Embryonic facial prominence (tissue), 1 donor: ENCODE measurements around the gene NKX1-2.

Experiments used
- DNase-seq: peaks from one replicate; pipeline ENCODE4 v3.0.0-alpha.2; 2016; ENCODE audit errors: extremely low spot score

Gene NKX1-2

DNA sequence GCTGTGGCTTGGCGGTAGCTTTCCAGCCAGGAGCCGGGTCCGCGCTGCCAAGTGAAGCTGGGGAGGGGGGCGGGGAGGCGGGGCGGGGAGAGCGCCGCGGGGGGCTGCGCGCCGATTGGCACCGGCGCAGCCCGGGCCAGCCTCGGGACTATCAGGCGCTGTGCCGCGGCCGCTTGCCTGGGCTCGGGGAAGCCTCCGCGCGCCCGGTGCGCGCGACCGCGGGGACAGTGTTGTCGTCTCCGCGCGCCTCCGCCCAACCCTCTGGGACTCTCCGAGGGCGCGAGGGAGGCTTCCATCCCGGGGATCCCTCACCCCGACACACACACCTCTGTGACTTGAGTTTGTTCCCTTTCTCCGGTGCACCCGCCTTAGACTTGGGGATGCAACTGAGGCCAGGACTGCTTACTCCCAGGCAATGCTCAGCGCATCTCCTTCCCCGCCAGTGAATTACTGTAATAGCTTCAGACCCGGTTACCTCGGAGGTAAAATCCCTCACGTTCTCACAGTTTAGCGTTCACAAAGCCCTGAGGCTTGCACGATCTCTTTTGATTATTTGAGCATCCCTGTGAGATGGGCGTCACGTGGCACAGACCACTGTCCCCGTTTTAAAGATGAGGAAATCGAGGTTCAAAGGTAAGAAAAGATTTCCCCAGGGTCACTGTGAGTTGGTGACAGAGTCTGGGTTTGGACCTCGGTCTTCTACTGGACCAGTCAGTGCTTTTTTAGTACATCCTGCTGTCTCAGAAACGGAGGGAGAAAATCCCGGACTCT, at the start of gene NKX1-2:
Gene NKX1-2 (minus strand): TSS at position 24 of the 771 bp plus-strand sequence. CDS start 92 bp downstream, outside the sequence.
- no peak for DNase-seq

DNA sequence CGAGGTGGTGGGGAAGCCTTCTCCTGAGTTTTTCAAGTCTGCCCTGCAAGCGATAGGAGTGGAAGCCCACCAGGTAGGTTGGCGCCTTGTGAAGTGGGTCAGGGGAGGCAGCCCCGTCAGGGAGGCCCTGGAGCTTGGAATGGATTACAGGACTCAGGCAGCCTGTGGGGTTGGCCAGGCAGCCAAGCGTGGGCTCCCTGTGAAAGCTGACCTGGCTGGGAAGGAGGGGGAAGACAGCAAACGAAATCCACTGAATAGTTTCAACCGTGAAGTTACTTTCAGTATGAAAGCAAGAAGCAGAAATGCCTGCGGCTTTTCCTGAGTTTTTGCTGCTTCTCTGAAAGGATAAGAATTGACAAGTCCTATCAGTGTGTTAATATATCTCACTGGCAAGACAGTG, 48.2 kb upstream of the NKX1-2 start:
- DNase-seq, result no peak

DNA sequence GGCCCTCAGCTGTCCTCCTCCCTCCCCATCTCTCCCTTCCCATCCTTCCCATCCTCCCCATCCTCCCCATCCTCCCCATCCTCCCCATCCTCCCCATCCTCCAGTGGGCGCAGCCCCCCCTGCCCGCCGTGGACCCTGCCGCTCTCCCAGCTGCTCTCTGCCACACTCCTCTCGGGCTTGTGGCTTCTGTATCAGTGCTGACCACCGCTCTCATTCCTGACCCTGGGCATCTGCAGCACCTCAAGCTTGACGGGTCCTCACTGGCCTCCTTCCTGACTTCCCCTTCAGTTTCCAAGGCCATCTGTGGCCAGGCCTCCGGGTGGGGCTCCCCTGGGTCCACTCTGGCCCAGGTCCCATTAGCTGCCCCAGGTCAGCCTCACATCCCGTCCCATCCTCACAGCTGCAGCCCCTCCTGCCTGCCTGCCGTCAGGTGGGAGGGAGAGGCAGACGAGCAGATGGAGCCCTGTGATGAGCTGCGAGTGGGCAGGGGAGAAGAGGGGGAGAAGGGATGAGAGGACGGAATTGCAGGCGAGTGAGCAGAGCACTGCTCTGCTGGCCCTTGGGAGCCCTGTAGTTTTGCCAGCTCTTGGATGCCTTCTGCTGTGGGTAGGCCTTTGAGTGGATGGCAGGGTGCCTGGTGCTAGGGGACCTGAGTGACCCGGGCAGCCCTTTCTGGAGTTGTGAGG, 47.5 kb upstream of the NKX1-2 start:
- DNase-seq, result no peak

DNA sequence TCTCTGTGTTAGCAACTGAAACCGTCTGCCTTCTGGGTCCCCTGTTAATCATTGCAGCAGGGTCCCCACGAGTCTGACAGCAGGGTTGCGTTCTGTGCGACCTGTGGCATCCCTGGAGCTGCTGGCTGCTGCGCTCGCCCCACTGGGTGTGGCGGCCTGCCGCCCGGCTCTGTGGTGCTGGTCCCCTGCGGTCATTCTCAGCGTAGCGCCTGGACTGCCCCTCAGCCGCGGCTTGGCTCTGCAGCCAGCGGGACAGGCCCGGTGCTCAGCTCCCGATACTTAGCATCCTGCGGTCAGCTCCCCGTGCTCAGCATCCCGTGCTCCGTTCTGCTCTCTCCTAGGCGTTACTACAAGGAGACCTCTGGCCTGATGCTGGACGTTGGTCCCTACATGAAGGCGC, 46.8 kb upstream of the NKX1-2 start:
- DNase-seq, result no peak

DNA sequence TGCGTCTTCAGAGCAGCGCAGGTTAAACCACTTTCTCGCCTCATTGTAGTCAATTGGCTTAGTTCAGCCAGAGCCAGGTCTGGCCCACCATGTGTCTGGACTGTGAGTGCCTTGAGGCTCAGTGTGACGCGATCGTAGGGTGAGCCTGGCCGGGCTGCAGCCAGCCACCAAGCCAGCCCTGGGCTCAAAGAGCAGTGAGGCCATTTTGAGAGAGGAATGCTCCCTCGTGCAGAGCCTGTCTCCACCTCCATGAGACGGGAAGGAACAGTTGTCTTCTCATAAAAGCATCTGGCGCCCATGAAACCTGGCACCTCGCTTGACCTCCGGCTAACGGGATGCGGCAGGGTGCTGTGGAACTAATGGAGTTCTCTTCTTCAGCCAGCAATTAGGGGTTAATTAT, 46.3 kb upstream of the NKX1-2 start:
- no peak for DNase-seq

DNA sequence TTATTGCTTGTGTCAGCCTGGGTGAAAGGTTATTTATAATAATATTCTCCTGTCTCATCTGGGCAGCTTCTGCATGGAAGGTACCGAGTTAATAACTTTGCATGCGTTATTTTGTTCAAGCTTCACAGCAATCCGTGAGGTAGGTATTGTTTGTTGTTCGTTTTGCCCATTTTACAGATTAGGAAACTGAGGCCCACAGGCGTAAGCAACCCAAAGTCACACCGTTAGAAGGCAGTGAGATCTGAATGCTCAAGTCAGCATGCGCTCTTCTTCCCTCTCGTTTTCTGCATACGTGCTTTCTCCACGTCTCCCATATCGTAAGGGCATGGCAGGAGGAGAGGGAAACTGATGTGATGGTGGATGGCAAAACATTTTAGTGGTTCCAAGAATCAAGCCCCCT, 45.9 kb upstream of the NKX1-2 start:
- no peak for DNase-seq

DNA sequence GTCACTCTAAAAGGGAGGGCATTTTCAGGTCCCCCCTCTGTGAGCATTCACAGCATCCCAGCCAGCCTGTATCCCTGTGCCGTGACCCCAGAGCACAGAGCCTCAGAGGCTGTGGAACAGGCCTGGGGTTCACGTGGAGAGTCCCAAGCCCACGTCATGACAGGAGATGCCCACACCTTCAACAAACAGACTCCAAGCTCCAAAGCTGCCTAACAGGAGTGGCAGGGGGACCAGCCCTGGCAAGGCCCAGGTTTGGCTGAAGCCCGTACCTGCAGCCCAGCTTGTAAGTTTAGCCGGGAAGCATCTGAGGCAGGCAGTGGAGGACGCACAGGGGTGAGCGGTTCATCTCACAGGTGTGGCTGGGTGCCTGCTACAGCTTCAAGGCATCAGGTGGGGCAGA, 45.3 kb upstream of the NKX1-2 start:
- DNase-seq, result no peak

DNA sequence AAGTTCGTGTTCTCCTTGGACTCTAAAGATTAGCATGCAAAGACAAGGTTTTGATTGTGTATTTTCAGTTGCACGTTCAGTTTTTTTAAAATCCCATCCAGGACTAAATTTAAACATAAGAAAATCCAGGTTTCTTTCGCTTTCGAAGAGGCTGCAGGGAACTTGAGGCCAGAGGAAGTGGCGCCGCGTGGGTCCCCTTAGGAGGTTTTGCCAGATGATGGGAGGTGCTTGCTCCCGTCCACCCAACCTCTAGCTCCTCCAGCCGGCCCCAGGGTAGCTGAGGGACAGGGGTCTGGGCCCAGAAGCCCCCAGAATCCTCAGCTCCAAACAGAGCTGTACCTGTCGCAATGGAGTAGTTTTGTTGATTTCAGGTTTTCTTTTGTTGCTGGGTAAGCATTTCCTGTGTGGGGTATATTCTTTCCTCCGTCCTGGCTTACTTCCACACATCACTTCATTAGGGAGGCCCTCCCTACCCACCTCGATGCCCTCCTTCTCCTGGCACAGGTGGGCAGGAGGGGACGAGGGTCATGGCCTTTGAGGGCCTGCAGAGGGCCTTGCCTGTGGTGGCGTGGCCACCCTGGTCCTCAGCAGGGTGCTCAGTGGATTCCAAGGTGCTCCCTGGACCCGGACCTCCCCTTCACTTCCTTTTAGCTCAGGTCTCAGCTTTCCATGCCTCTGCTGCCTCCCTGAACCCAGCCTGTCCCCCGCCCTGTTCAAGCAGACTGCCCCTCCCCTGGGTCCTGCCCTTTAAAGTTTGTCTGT, 44.4 kb upstream of the NKX1-2 start:
- DNase-seq, result no peak

DNA sequence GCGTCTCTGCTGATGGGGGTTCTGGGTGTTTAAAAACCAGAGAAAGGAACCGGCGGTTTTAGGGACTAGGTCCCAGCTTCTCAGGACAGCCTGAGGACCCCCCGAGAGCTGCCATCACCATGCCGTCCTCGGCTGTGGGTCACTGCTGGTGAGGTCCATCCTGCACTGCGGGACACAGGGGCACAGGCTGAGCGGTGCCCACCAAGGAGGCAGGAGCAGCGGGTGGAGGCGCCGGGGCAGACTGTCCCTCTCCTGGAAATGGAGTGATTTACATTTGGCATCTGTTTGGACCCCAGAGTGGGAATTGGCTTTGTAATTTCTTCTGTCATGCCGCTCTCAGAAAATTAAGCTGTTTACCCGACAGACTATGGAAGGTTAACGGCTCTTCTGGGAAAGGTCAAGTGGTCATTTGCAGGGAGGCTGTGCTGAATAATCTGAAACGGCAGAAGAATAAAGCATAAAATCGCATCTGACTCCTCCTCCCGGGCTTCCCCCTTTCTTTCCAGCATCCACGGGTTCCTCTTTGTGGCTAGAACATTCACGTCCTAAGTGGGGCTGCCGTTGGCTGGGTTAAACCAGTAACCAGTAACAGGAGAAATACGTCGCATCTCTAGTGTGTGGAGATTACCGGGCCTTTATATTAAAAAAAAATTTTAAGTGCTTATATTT, 43.5 kb upstream of the NKX1-2 start:
- DNase-seq, result no peak

DNA sequence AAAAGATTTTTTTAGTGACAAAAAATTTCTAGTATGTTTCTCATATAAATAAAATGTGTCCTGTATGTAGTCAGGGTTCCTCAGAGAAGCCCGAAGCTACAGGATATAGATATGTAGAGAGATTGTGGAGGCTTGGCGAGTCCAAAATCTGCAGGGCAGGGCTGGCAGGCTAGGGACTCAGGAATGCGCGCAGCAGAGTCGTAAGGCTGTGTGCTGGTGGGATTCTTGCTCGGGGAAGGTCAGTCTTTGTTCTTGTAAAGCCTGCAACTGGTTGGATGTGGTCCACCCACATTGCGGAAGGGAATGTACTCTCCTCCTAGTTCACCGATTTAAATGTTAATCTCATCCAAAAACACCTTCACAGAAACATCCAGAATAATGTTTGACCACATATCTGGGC, 42.4 kb upstream of the NKX1-2 start:
- no peak for DNase-seq

DNA sequence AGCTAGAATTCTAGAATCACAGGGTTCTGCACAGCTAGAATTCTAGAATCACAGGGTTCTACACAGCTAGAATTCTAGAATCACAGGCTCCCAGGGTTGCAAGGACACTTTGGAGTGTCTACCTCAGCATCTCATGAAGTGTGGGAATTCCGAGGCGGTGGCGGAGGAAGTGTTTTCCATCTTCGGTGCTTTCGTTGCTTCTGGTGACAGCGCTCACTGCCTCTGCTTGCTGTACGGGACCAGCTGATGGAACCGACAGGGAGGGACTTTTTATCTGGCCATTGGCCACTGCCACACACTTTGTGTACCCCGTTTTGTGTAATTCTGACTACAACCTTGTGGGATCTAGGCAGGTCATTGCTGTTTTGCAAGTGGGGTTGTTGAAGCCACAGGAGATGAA, 41.3 kb upstream of the NKX1-2 start:
- no peak for DNase-seq

DNA sequence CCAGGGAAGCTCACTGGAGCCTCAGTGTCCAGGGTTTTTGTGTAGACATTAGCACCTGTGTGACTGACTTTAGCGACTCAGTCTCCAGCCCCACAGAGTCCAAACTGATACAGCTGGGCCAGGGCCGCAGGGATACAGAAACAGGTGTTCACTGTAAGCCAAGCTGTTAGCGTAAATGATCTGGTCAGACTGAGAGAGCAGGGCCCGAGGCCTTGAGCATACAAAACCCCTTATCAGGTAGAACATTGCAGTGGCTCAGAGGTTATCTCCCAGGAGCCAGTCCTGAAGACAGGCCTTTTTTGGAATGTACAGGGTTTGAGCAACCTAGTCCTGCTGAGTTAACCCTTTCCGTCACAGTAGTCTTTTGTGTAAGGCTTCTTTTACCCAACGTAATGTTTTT, 36.8 kb upstream of the NKX1-2 start:
- no peak for DNase-seq

DNA sequence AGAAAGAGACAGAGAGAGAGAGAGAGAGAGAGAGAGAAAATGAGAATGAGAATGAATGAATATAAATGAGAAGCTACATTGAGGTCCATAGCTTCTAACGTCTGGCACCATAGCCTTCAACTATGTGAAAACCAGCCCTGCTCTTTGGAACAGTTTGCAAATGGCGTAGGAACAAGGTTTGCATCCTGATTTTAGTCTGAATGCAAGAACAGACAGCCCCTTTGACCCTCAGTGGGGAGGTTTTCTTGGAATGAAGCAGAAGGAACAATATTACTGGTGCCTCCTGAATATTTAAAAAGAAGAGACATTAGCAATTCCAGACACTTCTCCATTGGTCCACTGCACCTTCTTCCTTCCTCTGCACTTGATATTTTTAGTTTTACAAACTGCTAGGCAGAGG, 34.8 kb upstream of the NKX1-2 start:
- DNase-seq, result no peak

DNA sequence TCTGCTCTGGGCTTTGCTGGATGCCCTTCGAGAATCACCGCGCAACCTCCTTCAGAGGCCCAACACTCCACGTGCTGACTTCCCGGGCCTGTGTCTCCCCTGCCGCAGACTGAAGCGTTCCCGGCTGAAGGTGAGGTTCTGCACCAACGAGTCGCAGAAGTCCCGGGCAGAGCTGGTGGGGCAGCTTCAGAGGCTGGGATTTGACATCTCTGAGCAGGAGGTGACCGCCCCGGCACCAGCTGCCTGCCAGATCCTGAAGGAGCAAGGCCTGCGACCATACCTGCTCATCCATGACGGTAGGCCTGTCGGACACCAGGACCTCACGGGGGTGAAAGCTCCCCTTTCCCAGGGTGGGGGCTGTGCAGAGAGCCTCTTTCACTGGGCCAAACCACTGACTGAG, 34.2 kb upstream of the NKX1-2 start:
- DNase-seq, result no peak

DNA sequence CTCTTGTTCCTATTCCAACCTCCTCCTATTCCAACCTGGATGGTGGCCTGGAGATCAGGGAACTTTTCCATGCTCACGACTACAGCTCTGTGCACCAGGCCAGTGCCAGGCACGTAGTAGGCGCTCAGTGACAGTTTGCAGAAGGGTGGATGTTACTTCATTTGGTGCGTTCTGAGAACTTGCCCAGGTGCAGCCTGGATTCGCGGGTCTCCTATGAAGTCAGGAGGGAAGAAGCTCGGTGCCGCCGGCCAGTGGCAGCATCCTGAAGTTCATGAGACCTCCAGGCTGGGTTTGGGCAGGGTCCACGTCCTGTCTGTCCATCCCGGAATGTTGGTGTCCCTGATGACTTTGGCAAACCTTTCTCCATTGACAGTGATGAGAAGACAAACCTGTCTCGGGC, 33.0 kb upstream of the NKX1-2 start:
- DNase-seq, result no peak

DNA sequence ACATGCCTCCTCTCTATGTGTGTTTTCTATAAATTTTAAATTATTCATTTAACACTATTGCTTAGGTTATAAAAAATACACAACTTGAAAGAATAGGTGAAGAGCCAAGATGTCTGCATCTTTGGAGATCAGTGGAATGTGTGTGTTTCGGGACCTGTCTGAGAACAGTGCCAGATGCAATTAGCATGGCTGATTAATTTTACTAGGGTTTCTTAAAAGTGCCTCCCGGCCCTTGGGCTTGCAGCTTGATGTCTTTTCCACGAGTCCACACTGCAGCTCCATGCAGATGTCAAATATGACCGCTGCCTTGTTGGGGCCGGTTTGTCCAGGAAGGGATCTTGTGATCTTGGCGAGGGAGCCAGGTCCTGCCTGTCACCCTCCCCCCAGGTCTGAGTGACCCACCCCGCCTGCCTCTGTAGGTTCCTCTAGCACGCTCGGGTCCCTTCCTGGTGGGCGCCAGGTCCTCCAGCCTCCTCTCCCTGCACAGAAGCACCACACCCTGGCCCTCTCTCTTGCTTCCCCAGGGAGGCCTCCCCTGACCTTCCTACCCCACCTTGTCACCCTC, 32.5 kb upstream of the NKX1-2 start:
- no peak for DNase-seq

DNA sequence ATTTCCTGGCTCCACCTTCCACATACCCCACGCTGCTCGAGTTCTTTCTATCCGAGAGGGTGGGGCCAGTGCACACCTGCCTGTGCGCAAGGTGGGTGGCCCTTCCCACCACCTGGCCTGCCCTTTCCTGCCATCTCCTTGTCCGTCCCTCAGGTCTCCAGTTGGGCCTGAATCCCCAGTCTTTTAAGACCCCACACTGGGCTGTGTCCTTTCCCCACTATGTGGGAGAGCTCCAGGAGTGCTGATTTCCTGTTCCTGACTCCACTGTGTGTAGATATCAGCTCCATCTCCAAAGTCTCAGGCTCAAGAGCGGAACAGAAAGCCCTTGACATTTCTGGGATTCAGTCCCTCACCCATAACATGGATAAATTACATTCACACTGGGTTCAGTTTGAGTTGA, 31.9 kb upstream of the NKX1-2 start:
- no peak for DNase-seq

DNA sequence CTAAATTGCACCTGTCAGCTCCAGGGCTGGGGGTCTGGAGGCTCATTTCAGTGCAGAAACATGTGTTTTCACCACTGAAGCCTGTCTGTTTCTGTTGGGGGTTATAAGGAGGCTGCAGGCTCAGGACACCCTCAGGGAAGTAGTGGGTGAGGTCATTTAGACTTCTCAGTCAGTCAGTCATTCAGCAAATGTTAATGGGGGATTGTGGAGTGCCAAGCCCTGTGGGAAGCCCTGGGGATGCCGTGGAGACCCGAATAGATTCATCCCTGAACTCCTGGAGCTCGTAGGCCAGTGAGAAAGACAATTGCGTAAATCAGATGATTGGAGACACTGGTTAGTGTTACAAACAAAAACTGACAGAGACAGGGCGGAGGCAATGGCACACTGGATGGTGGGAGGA, 31.0 kb upstream of the NKX1-2 start:
- no peak for DNase-seq

DNA sequence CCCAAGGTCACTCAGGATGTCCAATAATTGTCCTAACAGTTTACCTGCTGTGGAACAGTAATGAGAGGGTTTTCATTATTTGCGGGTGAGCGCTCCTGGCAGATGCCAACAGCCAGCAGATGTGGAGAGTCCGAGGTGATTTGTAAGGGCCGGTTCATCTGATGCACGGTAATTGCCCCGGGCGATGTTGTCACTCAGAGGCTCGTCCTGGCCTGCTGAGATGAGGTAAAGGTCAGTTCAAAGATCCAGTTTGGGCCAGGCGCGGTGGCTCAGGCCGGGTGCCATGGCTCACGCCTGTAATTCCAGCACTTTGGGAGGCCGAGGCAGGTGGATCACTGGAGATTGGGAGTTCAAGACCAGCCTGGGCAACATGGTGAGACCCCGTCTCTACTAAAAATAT, 28.7 kb upstream of the NKX1-2 start:
- no peak for DNase-seq

DNA sequence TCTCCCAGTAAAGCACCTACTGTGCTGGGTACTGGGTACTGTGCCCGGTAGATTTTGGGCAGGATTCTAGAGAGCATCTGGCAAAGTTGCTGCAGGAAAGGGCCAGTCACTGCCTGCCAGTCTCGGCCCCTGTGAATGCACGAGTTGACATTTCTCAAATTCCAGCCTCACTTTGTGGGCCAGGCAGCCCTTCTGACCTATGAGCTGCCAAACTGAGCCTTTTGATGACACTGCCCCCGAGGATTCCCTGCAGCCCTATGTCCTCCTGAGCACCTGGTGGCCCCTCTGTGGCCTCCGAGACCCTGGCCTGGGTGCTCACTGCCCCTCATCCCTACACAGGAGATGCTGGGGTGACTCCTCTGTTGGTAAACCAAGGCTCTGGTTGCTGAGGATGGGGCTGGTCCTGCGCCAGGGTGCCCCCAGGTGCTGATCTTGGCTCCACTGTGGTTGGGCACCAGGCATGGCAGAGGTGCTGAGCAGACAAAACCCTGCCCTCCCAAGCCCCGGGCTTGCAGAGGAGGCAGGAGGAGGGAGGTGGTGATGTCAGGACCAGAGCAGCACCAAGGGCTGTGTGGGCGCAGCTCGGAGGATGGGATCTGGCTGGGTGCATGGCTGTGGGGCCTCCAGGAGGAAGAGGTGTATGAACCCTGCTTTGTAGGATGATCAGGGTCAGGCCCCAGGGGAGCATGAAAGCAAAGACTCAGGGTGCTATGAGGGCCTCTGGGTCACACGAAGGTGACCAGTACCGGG, 28.0 kb upstream of the NKX1-2 start:
- no peak for DNase-seq

DNA sequence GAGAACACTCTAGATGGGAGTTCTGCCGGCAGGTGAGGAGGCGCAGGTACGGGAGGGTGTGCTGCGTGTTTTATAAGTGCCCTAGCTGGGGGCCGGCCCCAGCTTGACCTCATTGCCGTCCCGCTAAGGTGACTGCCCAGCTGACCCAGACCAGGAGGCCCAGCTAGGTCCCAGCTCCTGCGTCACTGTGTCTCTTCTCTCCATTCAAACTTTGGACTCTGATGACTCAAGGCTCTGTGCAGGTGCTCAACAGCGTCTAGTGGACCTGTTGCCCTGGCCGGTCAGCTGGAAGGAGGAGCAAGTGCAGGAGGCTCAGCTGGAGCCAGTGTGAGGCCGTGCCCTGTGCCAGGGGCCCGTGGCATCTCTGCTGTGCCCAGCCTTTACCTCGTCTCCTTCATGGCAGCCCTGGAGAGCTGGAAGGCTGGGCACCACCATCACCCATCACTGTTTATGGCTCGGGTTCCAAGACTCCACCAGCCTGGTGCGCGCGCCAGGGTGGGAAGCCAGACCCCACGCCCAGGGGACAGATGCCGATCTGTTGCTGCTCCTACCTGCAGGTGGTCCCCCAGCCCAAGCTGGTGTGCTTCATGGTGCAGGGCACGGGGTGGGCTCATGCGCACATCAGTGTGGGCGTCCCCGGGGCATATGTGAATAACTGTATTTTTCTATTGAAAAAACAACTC, 26.3 kb upstream of the NKX1-2 start:
- DNase-seq, result no peak
